IMR-90 (cell line): ENCODE data around the gene TRPC4AP. TPM values are rescaled to one million over a fixed set of nuclear protein-coding genes. Genes with fewer than 3 reads are reported as not detected.

Experiments
- ATAC-seq: fragments of 200-7000 bp; cut with Tn5 transposase; 2 replicates; pipeline ENCODE4 v1.9.1; 2020; ENCODE audit warnings: low read depth, mild to moderate bottlenecking, moderate library complexity
- BruUV-seq: library from RNA; stranded (reverse); fragments of 400-500 nt; replicated peaks from 2 replicates; lab custom pipeline; 2021; lab: Mats Ljungman, UMichigan
- CTCF ChIA-PET: fragments of 300-600 bp; formaldehyde crosslinking; extraction: SDS; loops from one replicate; lab custom pipeline; 2021; ENCODE audit warnings: antibody characterized with exemption; lab: Yijun Ruan, JAX
- POLR2A ChIA-PET: fragments of 300-600 bp; sonication (Branson Sonifier 250); formaldehyde crosslinking; loops from one replicate; lab custom pipeline; 2022; ENCODE audit warnings: antibody characterized with exemption; ENCODE audit not compliant: unreplicated experiment; lab: Charles Lee
- DNase-seq: peaks from one replicate; pipeline ENCODE4 v3.0.0; 2013
- H2AFZ ChIP-seq: replicated peaks from 2 replicates; pipeline ENCODE3; 2013; ENCODE audit warnings: low read length, mild to moderate bottlenecking; ENCODE audit not compliant: poor library complexity
- H2AK5ac ChIP-seq: 2 replicates; pipeline ENCODE4 v1.6.1; 2013; ENCODE audit warnings: low read depth, low read length, inconsistent platforms
- H2AK9ac ChIP-seq: replicated peaks from 2 replicates; pipeline ENCODE3; 2013; ENCODE audit warnings: mild to moderate bottlenecking, low read depth, low read length, moderate library complexity; ENCODE audit not compliant: poor library complexity
- H2BK120ac ChIP-seq: 2 replicates; pipeline ENCODE4 v1.6.1; 2013; ENCODE audit warnings: low read depth, low read length, inconsistent platforms
- H2BK15ac ChIP-seq: 3 replicates; pipeline ENCODE4 v1.6.1; 2013; ENCODE audit warnings: low read depth, low read length, inconsistent platforms
- H2BK20ac ChIP-seq: 2 replicates; pipeline ENCODE4 v1.6.1; 2013; ENCODE audit warnings: low read depth, mild to moderate bottlenecking, inconsistent platforms, low read length, moderate library complexity
- H2BK5ac ChIP-seq: 2 replicates; pipeline ENCODE4 v1.6.1; 2013; ENCODE audit warnings: mild to moderate bottlenecking, low read depth, low read length, inconsistent platforms; ENCODE audit not compliant: poor library complexity, severe bottlenecking
- H3K14ac ChIP-seq: replicated peaks from 2 replicates; pipeline ENCODE4 v1.6.1; 2013; ENCODE audit warnings: low read depth, low read length, inconsistent platforms
- H3K18ac ChIP-seq: 2 replicates; pipeline ENCODE4 v1.6.1; 2013; ENCODE audit warnings: low read depth, low read length, control low read depth
- H3K23ac ChIP-seq: 2 replicates; pipeline ENCODE4 v1.6.1; 2013; ENCODE audit warnings: low read depth, low read length, inconsistent platforms
- H3K27ac ChIP-seq: 2 replicates; pipeline ENCODE4 v1.5.1; 2013; ENCODE audit warnings: mild to moderate bottlenecking, control low read depth, low read length; ENCODE audit not compliant: insufficient read depth
- H3K27me3 ChIP-seq: 2 replicates; pipeline ENCODE4 v1.6.1; 2013; ENCODE audit warnings: low read length; ENCODE audit not compliant: control insufficient read depth, insufficient read depth
- H3K36me3 ChIP-seq: 2 replicates; pipeline ENCODE4 v1.6.1; 2013; ENCODE audit warnings: low read length, mixed read lengths; ENCODE audit not compliant: control insufficient read depth, insufficient read depth
- H3K4ac ChIP-seq: 2 replicates; pipeline ENCODE4 v1.6.1; 2013; ENCODE audit warnings: low read depth, low read length, inconsistent platforms
- H3K4me1 ChIP-seq: 2 replicates; pipeline ENCODE4 v1.6.1; 2013; ENCODE audit warnings: low read length, mixed read lengths; ENCODE audit not compliant: control insufficient read depth, insufficient read depth
- H3K4me2 ChIP-seq: 2 replicates; pipeline ENCODE4 v1.6.1; 2013; ENCODE audit warnings: low read depth, mild to moderate bottlenecking, control low read depth, low read length, moderate library complexity
- H3K4me3 ChIP-seq: 2 replicates; pipeline ENCODE4 v1.5.1; 2013; ENCODE audit warnings: low read depth, mild to moderate bottlenecking, control low read depth, low read length, moderate library complexity; ENCODE audit not compliant: insufficient read depth
- H3K56ac ChIP-seq: 2 replicates; pipeline ENCODE4 v1.6.1; 2013; ENCODE audit warnings: low read length, inconsistent platforms; ENCODE audit not compliant: insufficient read depth; ENCODE audit errors: extremely low read depth
- H3K79me1 ChIP-seq, 2 experiments: 2 replicates each; pipeline ENCODE4 v1.6.1; 2013; ENCODE audit warnings: low read length in 2 of 2, inconsistent platforms in 1 of 2, low read depth in 1 of 2
- H3K9ac ChIP-seq: 2 replicates; pipeline ENCODE4 v1.6.1; 2013; ENCODE audit warnings: low read depth, low read length, control low read depth
- H3K9me1 ChIP-seq: 2 replicates; pipeline ENCODE4 v1.6.1; 2013; ENCODE audit warnings: low read length, inconsistent platforms; ENCODE audit not compliant: insufficient read depth
- H3K9me3 ChIP-seq: 2 replicates; pipeline ENCODE4 v1.6.1; 2013; ENCODE audit warnings: low read length; ENCODE audit not compliant: control insufficient read depth, insufficient read depth
- H4K20me1 ChIP-seq: 2 replicates; pipeline ENCODE4 v1.6.1; 2013; ENCODE audit warnings: low read length, inconsistent platforms; ENCODE audit not compliant: insufficient read depth
- H4K5ac ChIP-seq: 2 replicates; pipeline ENCODE4 v1.6.1; 2013; ENCODE audit warnings: mild to moderate bottlenecking, low read depth, low read length, control low read depth
- H4K8ac ChIP-seq, 2 experiments: 2 replicates each; pipeline ENCODE4 v1.6.1; 2013; ENCODE audit warnings: low read depth in 2 of 2, low read length in 2 of 2, control low read depth in 1 of 2, inconsistent platforms in 1 of 2
- H4K91ac ChIP-seq: 2 replicates; pipeline ENCODE4 v1.6.1; 2013; ENCODE audit warnings: low read depth, low read length, inconsistent platforms; ENCODE audit not compliant: insufficient read depth
- BHLHE40 ChIP-seq: fragments of 150-350 bp; IDR thresholded peaks from 2 replicates; pipeline ENCODE4 v1.6.1; 2016; ENCODE audit warnings: mild to moderate bottlenecking, low read depth, low read length
- CEBPB ChIP-seq: IDR thresholded peaks from 2 replicates; pipeline ENCODE4 v1.6.1; 2012; ENCODE audit warnings: low read depth, low read length, improper control_type of control experiment
- CHD1 ChIP-seq: IDR thresholded peaks from 2 replicates; pipeline ENCODE4 v1.6.1; 2012; ENCODE audit warnings: low read depth, low read length, improper control_type of control experiment
- ELK1 ChIP-seq: fragments of 150-350 bp; IDR thresholded peaks from 2 replicates; pipeline ENCODE4 v1.6.1; 2016; ENCODE audit warnings: low read depth, mild to moderate bottlenecking, low read length, moderate library complexity, borderline replicate concordance
- FOS ChIP-seq: fragments of 150-350 bp; IDR thresholded peaks from 2 replicates; pipeline ENCODE4 v1.6.1; 2016; ENCODE audit warnings: low read depth, low read length
- MAFK ChIP-seq: IDR thresholded peaks from 2 replicates; pipeline ENCODE4 v1.6.1; 2012; ENCODE audit warnings: low read depth, low read length, improper control_type of control experiment
- MAZ ChIP-seq: IDR thresholded peaks from 2 replicates; pipeline ENCODE4 v1.6.1; 2012; ENCODE audit warnings: low read depth, mild to moderate bottlenecking, low read length, improper control_type of control experiment, moderate library complexity, borderline replicate concordance
- MXI1 ChIP-seq: IDR thresholded peaks from 2 replicates; pipeline ENCODE4 v1.6.1; 2012; ENCODE audit warnings: low read depth, mild to moderate bottlenecking, low read length, moderate library complexity, borderline replicate concordance
- NFE2L2 ChIP-seq: fragments of 150-350 bp; IDR thresholded peaks from 2 replicates; pipeline ENCODE4 v1.6.1; 2016; ENCODE audit warnings: low read depth, mild to moderate bottlenecking, low read length
- POLR2A ChIP-seq: IDR thresholded peaks from 2 replicates; pipeline ENCODE4 v1.6.1; 2012; ENCODE audit warnings: mild to moderate bottlenecking, low read depth, low read length
- RAD21 ChIP-seq: IDR thresholded peaks from 2 replicates; pipeline ENCODE4 v1.6.1; 2012; ENCODE audit warnings: low read length, improper control_type of control experiment
- RCOR1 ChIP-seq: IDR thresholded peaks from 2 replicates; pipeline ENCODE4 v1.6.1; 2012; ENCODE audit warnings: mild to moderate bottlenecking, low read length, improper control_type of control experiment; ENCODE audit not compliant: insufficient replicate concordance
- RFX5 ChIP-seq: IDR thresholded peaks from 2 replicates; pipeline ENCODE4 v1.8.0; 2012; ENCODE audit warnings: low read depth, mild to moderate bottlenecking, low read length, moderate library complexity
- SMC3 ChIP-seq: fragments of 150-350 bp; IDR thresholded peaks from 2 replicates; pipeline ENCODE4 v1.6.1; 2016; ENCODE audit warnings: low read depth, mild to moderate bottlenecking, antibody characterized with exemption, low read length, moderate library complexity
- WGBS, 2 experiments: methylation state at CpG; one replicate each; pipeline versions ENCODE4 v1.1.5 to v1.1.7; 2013; ENCODE audit warnings: missing lambda C conversion rate in 2 of 2; ENCODE audit not compliant: insufficient read length in 1 of 2; ENCODE audit errors: extremely low coverage in 2 of 2; 5-methylcytosine and 5-hydroxymethylcytosine counted together
- dilution Hi-C: fragments of 300-500 bp; cut with HindIII; formaldehyde crosslinking; loops from one replicate; pipeline ENCODE4 v1.14.3; 2018; ENCODE audit warnings: low sequenced_read_pairs; ENCODE audit not compliant: unreplicated experiment
- in situ Hi-C: fragments of 300-500 bp; cut with MboI; formaldehyde crosslinking; loops from 3 replicates; pipeline ENCODE4 v1.14.3; 2019; ENCODE audit warnings: low sequenced_read_pairs, inconsistent platforms, mixed read lengths
- intact Hi-C: fragments of 100-400 bp; cut with micrococcal nuclease; formaldehyde crosslinking; loops from 2 replicates; pipeline ENCODE4 v1.10.0; 2022
- polyA plus RNA-seq, 3 experiments: library from polyadenylated mRNA; depleted of rRNA; stranded (reverse); fragments of >200 nt; gene quantifications; 2 replicates each; pipeline ENCODE4 v1.2.3, GENCODE V29; 2012; ENCODE audit warnings: low replicate concordance in 1 of 3
- total RNA-seq: library from RNA; depleted of rRNA; stranded (reverse); fragments of >200 nt; gene quantifications from 2 replicates; pipeline ENCODE4 v1.2.3, GENCODE V29; 2012
- TF ChIP-seq, protein P1 (sequence below): fragments of 150-350 bp; IDR thresholded peaks from 2 replicates; pipeline ENCODE4 v1.6.1; 2017; ENCODE audit warnings: mild to moderate bottlenecking, antibody characterized with exemption, low read length, low read depth

The TRPC4AP gene
- total and polyA plus RNA-seq, 2 of the 4 experiments (the other 2 are of a cell fraction) = 41.0 to 81.0 TPM

DNA sequence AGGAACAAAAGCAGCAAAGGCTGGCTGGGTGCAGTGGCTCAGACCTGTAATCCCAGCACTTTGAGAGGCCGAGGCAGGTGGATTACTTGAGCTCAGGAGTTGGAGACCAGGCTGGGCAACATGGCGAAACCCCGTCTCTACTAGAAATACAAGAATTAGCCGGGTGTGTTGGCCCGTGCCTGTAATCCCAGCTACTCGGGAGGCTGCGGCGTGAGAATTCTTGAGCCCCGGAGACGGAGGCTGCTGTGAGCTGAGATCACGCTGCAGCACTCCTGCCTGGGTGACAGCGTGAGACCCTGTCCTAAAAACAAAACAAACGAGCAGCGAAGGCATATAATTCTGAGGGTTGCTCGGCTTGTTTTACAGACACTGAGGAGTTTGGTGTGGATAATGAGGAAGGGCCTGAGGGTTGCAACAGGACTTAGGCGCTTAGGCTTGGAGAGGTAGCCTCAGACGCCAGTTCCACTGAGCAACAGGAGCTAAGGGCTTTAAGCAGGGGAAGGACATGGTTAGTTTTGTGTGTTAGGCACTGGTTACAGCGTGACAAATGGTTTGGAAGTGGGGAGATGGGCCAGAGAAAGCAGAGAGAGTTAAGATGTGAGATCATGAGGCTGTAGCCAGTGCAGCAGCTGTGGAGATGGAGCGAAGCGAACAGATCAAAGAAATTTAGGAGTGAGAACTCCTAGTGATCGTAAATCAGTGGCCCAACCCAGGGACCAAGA is 135.7 kb downstream of the TRPC4AP start (continued):
- TF ChIP-seq FOS = no peak

DNA sequence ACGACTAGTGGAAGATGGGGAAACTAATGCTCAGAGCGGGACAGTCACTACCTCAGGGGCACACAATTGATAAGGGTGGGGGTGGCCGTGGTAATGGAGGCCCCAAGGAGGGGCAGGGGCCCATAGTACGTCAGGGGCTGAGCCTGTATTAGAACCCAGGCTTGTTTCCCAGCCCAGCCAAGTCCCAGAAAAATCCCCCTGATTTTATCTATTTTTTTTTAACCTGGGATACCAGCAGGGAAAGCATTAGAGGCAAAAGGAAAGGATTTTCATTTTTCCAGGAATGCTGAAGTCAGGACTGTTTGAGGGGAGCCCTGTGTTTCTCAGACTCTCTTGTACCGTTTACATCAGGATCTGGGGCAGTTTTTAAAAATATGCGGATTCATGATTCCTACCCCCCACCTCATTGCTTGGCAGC is 136.6 kb downstream of the TRPC4AP start:
- peaks cover 13 to 36% of the 10 kb centered on the region in 2 experiments; a peak in 3 of 4 replicates for H3K79me1 ChIP-seq
- ATAC-seq = no peak
- intact Hi-C loops (no loop called here), in situ Hi-C loops (loop anchor here (5.0 kb wide), 1 partner anchor 84 kb away; the partner anchor contains the start of gene GGT7), dilution Hi-C loops (no loop called here)
- ChIA-PET POLR2A (no interaction called here), CTCF (interaction anchor here (2.6 kb wide), 1 partner anchor 83 kb away, joined by 19 read pairs; the partner anchor contains the start of gene GGT7)
- H3K9ac ChIP-seq = peak overlapping the region; percentile 58
- H3K14ac ChIP-seq = peak overlapping the region; percentile 74
- no peak for DNase-seq
- peak overlapping the region; percentile 24; the same call in 1 of the 2 replicates for H3K23ac ChIP-seq
- H3K27me3 ChIP-seq = no peaks in the 10 kb centered on the region
- H2BK15ac ChIP-seq = peak overlapping the region; percentile 46; the same call in 2 of the 3 replicates
- peak overlapping the region; percentile 54 for H2BK120ac ChIP-seq
- peak overlapping the region; percentile 62 for H3K4me3 ChIP-seq
- H3K4ac ChIP-seq = peak overlapping the region; percentile 91
- peak overlapping the region; percentile 62 for H4K91ac ChIP-seq
- H3K9me3 ChIP-seq = no peaks in the 10 kb centered on the region
- peak overlapping the region; percentile 61 for H3K27ac ChIP-seq
- TF ChIP-seq POLR2A = no peak
- no peak for TF ChIP-seq MXI1
- no peak for TF ChIP-seq CHD1
- no peak for TF ChIP-seq NFE2L2
- TF ChIP-seq ELK1 = no peak
- TF ChIP-seq BHLHE40 = no peak
- TF ChIP-seq, protein P1, sequence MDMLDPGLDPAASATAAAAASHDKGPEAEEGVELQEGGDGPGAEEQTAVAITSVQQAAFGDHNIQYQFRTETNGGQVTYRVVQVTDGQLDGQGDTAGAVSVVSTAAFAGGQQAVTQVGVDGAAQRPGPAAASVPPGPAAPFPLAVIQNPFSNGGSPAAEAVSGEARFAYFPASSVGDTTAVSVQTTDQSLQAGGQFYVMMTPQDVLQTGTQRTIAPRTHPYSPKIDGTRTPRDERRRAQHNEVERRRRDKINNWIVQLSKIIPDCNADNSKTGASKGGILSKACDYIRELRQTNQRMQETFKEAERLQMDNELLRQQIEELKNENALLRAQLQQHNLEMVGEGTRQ = no peak
- no peak for TF ChIP-seq MAFK
- no peak for TF ChIP-seq FOS
- no peak for TF ChIP-seq RFX5
- TF ChIP-seq RAD21 = no peak
- TF ChIP-seq CEBPB = no peak
- no peak for TF ChIP-seq RCOR1
- TF ChIP-seq SMC3 = no peak
- no peak for TF ChIP-seq MAZ
- WGBS, 2 experiments = no CpG with 5 or more reads among the region's 6 CpGs
- peak overlapping the region; percentile 19; the same call in 1 of the 2 replicates for H2AK5ac ChIP-seq
- peaks cover 9% of the 10 kb centered on the region for H3K9me1 ChIP-seq
- no TSS peak for BruUV-seq
- peak overlapping the region; percentile 91 for H2AFZ ChIP-seq
- peak overlapping the region; percentile 12 for H2BK20ac ChIP-seq
- H3K56ac ChIP-seq = peak overlapping the region; percentile 13; the same call in 1 of the 2 replicates
- no peaks in the 10 kb centered on the region for H3K36me3 ChIP-seq
- H2BK5ac ChIP-seq = peak overlapping the region; percentile 44
- peak overlapping the region; percentile 90 to 97 for H4K8ac ChIP-seq
- peak overlapping the region; percentile 86 for H4K5ac ChIP-seq
- H3K4me1 ChIP-seq = peaks cover 6% of the 10 kb centered on the region
- no peaks in the 10 kb centered on the region for H4K20me1 ChIP-seq
- peak overlapping the region; percentile 73 for H2AK9ac ChIP-seq
- peak overlapping the region; percentile 70 for H3K4me2 ChIP-seq
- peak overlapping the region; percentile 33 for H3K18ac ChIP-seq
